Gastrocnemius medialis (tissue), 4 donors: ENCODE data around the gene NKTR. TPM values are rescaled to one million over a fixed set of nuclear protein-coding genes. Genes with fewer than 3 reads are reported as not detected.

Experiments used
- ATAC-seq, 2 donors: fragments of 150-250 bp; one replicate each; pipeline ENCODE4 v1.9.1; 2016
- DNase-seq, 2 donors: peaks; one replicate each; pipeline ENCODE4 v3.0.0-alpha.2; 2019
- H3K27ac ChIP-seq, 4 donors: fragments of 200-600 bp; sonication (generic); 1 replicate in 1 of 4; 2 replicates in 3 of 4; pipeline ENCODE4 v1.5.1; 2016 to 2018; ENCODE audit warnings: mild to moderate bottlenecking in 2 of 4, moderate library complexity in 1 of 4
- H3K27me3 ChIP-seq, 3 donors: fragments of 200-600 bp; sonication (generic) in 2 of 3; 1 replicate in 1 of 3; 2 replicates in 2 of 3; pipeline versions ENCODE4 v1.5.1 to v1.6.0; 2016 to 2019; ENCODE audit warnings: mild to moderate bottlenecking in 1 of 3, moderate library complexity in 1 of 3
- H3K36me3 ChIP-seq, 2 donors: fragments of 200-600 bp; sonication (generic) in 1 of 2; one replicate each; pipeline ENCODE4 v1.5.1; 2017 to 2018
- H3K4me1 ChIP-seq, 2 donors: fragments of 200-600 bp; sonication (generic) in 1 of 2; one replicate each; pipeline ENCODE4 v1.5.1; 2016 to 2017; ENCODE audit warnings: mild to moderate bottlenecking in 2 of 2
- H3K4me3 ChIP-seq, 4 donors: fragments of 200-600 bp; sonication (generic) in 3 of 4; 1 replicate in 1 of 4; 2 replicates in 3 of 4; pipeline ENCODE4 v1.5.1; 2016 to 2019; ENCODE audit warnings: mild to moderate bottlenecking in 2 of 4
- H3K9me3 ChIP-seq, 3 donors: fragments of 200-600 bp; sonication (generic) in 2 of 3; 1 replicate in 1 of 3; 2 replicates in 2 of 3; pipeline ENCODE4 v1.5.1; 2016 to 2019
- CTCF ChIP-seq, 5 experiments: fragments of 450-650 bp in 3 of 5; fragments of 200-600 bp in 2 of 5; sonication (generic) in 2 of 5; IDR thresholded peaks in 4 of 5; conservative IDR thresholded peaks in 1 of 5; 1 replicate in 4 of 5; 2 replicates in 1 of 5; pipeline ENCODE4 v1.5.1; 2016 to 2019; ENCODE audit warnings: antibody characterized with exemption in 5 of 5, mild to moderate bottlenecking in 3 of 5, moderate library complexity in 3 of 5
- POLR2A ChIP-seq, 2 donors: fragments of 450-650 bp; IDR thresholded peaks; one replicate each; pipeline ENCODE4 v1.6.1; 2017; ENCODE audit warnings: antibody characterized with exemption in 2 of 2, mild to moderate bottlenecking in 2 of 2, moderate library complexity in 2 of 2
- in situ Hi-C, 4 donors: fragments of 200-750 bp; cut with MboI; loops; one replicate each; pipeline versions ENCODE4 v1.15.0 to v1.8.0; 2017; ENCODE audit warnings: low sequenced_read_pairs in 4 of 4
- intact Hi-C: fragments of 100-400 bp; cut with DNase I; formaldehyde crosslinking; loops from one replicate; pipeline ENCODE4 v1.15.1; 2023; ENCODE audit warnings: low total_unique reads
- total RNA-seq, 4 donors: library from RNA; depleted of rRNA; stranded (reverse); fragments of >200 nt; gene quantifications; one replicate each; pipeline versions ENCODE4 v1.1.0 to v1.2.3, GENCODE V29; 2016

The NKTR gene
- total RNA-seq, 4 donors from 2014 or later = 10.0 to 56.6 (median 13.6) TPM

GRCh38 chr3:42697289-42698051 is 97.0 kb downstream of the NKTR start:
- Histone ChIP-seq H3K36me3 (no peaks in the 10 kb centered on the region), H3K4me3 (no peak overlapping the region), H3K9me3 (no peaks in the 10 kb centered on the region), H3K27ac (peak overlapping the region; percentile 94 to 100 (median 99)), H3K27me3 (no peaks in the 10 kb centered on the region), H3K4me1 (peaks cover 25 to 26% of the 10 kb centered on the region in 2 donors)
- in situ Hi-C loops = no loop called here
- intact Hi-C loops = no loop called here
- DNase-seq (no peak), ATAC-seq (no peak)
- TF ChIP-seq CTCF (IDR thresholded peaks at IDR 0.05 in 4 of 5, conservative IDR thresholded peaks at IDR 0.05 in 1 of 5) (no peak), POLR2A (IDR thresholded peaks at IDR 0.05) (no peak)

Other genes starting within 250 kb of the NKTR start
- not detected for gene LYZL4, start 190.1 kb upstream of the NKTR start, total RNA-seq
- 1 to 10 TPM; 1.7 to 8.7 (median 3.2) TPM for gene VIPR1, start 98.0 kb upstream of the NKTR start, total RNA-seq
- 10 to 100 TPM; 35.5 to 54.6 (median 40.6) TPM for gene SEC22C, start 18.7 kb upstream of the NKTR start, total RNA-seq
- gene SS18L2, start 9.8 kb upstream of the NKTR start, total RNA-seq = 10 to 100 TPM; 12.0 to 30.0 (median 15.5) TPM
- 100 to 1,000 TPM; 141 to 256 (median 167) TPM for gene ZBTB47, start 53.0 kb downstream of the NKTR start, total RNA-seq
- gene KLHL40, start 84.9 kb downstream of the NKTR start, total RNA-seq = 100 to 1,000 TPM; 197 to 682 (median 397) TPM
- 100 to 1,000 TPM in 2 of 4 donors, 10 to 100 TPM in 2; 78.0 to 309 (median 164) TPM for gene HHATL, start 102.1 kb downstream of the NKTR start, total RNA-seq
- 1 to 10 TPM in 2 of 4 donors, under 1 TPM in 2; 0.12 to 1.5 (median 1.1) TPM for gene CCDC13, start 172.6 kb downstream of the NKTR start, total RNA-seq
- gene HIGD1A, start 203.8 kb downstream of the NKTR start, total RNA-seq = 100 to 1,000 TPM; 123 to 156 (median 139) TPM
- 1 to 10 TPM in 1 of 4 donors, under 1 TPM in 2, not detected in 1; 0.23 to 1.1 (median 0.51) TPM for gene ACKR2, start 208.8 kb downstream of the NKTR start, total RNA-seq